SIG-M5 treated with dmso at 0.1 percent for 504 hours (cell line): Measurements from ENCODE around the gene RRBP1.

Experiments
- DNase-seq: peaks from one replicate; lab custom pipeline; 2025; ENCODE audit not compliant: unreplicated experiment; lab: John Stamatoyannopoulos, UW

The RRBP1 gene, protein sequence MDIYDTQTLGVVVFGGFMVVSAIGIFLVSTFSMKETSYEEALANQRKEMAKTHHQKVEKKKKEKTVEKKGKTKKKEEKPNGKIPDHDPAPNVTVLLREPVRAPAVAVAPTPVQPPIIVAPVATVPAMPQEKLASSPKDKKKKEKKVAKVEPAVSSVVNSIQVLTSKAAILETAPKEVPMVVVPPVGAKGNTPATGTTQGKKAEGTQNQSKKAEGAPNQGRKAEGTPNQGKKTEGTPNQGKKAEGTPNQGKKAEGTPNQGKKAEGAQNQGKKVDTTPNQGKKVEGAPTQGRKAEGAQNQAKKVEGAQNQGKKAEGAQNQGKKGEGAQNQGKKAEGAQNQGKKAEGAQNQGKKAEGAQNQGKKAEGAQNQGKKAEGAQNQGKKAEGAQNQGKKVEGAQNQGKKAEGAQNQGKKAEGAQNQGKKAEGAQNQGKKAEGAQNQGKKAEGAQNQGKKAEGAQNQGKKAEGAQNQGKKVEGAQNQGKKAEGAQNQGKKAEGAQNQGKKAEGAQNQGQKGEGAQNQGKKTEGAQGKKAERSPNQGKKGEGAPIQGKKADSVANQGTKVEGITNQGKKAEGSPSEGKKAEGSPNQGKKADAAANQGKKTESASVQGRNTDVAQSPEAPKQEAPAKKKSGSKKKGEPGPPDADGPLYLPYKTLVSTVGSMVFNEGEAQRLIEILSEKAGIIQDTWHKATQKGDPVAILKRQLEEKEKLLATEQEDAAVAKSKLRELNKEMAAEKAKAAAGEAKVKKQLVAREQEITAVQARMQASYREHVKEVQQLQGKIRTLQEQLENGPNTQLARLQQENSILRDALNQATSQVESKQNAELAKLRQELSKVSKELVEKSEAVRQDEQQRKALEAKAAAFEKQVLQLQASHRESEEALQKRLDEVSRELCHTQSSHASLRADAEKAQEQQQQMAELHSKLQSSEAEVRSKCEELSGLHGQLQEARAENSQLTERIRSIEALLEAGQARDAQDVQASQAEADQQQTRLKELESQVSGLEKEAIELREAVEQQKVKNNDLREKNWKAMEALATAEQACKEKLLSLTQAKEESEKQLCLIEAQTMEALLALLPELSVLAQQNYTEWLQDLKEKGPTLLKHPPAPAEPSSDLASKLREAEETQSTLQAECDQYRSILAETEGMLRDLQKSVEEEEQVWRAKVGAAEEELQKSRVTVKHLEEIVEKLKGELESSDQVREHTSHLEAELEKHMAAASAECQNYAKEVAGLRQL (N-terminal part only)

DNA sequence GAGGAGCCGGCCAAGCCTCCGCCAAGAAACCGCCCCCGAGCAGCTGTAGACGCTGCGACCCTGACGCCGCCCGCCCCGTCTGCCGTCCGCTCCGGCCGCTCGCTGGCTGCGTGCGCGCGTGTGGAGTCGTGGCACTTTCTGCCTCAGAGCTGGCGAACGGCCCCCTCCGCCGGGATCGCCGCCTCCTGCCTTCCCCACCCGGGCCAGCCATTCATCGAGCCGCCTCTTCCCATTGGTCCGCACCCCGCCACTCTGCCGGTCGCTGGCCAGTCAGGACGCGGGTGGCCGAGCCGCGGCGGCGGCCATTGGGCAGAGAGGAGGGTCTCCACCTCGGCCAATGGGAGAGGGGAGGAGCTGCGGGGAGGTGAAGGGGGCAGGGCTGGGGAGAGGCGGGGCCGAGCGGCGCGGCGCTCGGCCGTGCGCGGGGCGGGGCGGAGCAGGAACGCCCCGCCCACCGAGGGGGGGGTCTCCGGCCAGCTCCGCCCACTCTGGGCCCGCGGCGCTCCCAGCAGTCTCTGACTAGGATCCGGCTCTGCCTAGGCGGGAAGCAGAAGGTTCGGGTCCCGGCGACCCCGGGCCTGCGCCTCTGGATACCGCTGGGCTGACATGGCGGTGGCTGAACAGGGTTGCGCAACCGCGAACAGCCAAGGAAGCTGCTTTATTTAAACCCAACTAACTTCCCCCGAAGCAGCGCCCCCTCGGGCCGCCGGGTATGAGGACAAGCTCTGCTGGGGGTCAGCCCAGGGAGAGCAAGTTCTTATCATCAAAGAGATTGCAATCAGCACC lies at the start of gene RRBP1:
TSS of gene RRBP1 (minus strand) at position 140 of the 786 bp plus-strand sequence. CDS start 21,735 bp downstream, outside the sequence.
- peak; percentile 97 for DNase-seq

GRCh38 chr20:17731233-17731632 lies 49.2 kb upstream of the RRBP1 start:
- no peak for DNase-seq

DNA sequence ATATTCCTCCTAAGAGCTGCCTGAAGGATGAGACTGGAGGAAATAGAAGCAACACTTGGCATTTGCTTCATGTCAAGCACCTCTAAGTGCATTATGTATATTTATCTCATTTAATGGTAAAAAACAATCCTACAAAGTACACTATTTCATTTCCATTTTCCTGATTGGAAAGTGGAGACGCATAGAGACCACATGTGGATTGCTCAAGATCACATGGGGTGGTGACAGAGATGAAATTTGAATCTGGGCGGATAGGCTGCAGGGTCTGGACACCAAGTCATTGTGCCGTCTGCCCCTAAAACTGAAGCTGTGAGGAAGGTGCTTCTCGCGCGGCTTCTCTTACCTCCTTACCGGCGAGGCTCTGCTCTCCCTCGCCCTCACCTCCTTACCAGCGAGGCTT lies 48.0 kb upstream of the RRBP1 start:
- DNase-seq: no peak

- no peak for DNase-seq
These were observed 46.0 kb upstream of the RRBP1 start for GRCh38 chr20:17728074-17728473.

DNA sequence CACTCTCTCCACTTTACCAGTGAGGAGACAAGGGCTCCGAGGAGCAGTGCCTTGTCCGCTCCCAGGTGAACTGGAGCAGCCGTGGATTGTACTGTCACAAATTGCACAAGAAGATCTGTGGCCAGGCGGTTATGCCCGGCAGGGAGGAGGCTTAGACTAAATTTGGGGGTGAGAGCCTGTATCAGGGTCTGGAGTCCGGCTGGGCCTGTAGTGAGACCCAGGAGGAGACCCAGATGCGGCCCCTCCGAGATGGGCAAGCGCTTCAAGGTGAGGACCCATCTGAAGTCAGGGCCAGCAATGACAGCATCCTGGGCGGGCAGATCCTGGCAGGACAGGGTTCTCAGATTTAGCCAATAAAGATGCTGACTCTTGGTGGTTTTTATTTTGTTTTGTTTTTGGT lies 45.3 kb upstream of the RRBP1 start:
- DNase-seq: no peak

DNA sequence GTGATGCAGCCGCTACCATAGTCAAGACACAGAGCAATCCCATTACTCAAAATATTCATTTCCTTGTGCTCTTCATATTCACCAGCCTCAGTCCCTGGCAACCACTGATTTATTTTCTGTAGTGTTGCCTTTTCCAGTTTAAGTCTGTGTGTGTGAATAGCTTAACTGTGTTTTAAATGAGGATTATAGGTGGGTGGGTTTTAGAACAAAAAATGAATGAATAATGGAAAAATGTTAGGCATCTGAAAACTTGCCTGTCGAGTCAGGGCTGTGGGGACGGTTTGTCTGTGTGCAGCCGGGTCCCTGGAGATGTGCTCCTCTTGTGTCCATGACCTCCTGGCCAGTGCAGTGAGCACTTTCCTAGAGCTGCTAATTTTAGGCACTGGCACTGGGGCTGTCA lies 44.9 kb upstream of the RRBP1 start:
- no peak for DNase-seq

GRCh38 chr20:17725094-17725835 lies 43.2 kb upstream of the RRBP1 start:
- DNase-seq: no peak

DNA sequence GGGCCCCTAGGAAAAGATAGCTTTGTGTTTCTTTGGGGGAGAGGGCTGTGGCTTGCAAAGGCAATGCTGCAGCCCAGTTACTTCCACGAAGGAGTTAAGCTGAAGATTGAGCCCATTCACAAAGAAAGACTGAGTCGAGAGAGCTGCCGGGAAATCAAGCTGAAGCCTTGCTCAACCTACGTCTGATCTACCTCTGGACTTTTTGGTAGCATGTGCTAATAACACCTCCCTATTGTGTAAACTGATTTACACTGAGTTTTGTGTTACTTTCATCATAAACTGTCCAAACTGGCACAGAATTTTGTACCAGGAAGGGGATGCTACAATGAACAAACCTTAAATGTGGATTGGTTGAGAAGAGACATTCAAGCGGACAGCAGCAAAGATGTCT lies 41.3 kb upstream of the RRBP1 start:
- no peak for DNase-seq

- no peak for DNase-seq
These were observed 40.7 kb upstream of the RRBP1 start for GRCh38 chr20:17722493-17723300.

- DNase-seq: peak; percentile 34
These were observed 39.9 kb upstream of the RRBP1 start for GRCh38 chr20:17721802-17722486.

DNA sequence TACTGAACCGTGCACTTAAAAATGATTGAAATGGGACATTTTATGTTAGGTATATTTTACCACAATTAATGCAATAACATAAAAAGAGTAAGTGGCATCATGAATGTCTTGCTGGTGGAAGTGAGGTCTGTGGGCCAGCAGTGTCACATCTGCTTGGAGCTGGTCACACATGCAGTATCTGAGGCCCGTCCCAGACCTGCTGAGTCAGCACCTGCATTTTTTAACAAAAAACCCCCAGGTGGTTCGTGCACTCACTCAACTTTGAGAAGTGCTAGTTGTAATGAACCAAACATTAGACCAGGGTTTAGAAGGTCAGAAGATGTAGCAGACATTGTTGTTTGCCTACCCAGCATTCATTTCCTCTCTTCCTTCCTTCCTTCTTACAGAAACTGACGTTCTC lies 38.7 kb upstream of the RRBP1 start:
- DNase-seq: no peak

- DNase-seq: no peak
These were observed 34.3 kb upstream of the RRBP1 start for GRCh38 chr20:17716331-17716730.

GRCh38 chr20:17715075-17715474 lies 33.0 kb upstream of the RRBP1 start:
- no peak for DNase-seq

- no peak for DNase-seq
These were observed 32.6 kb upstream of the RRBP1 start for GRCh38 chr20:17714597-17714996.

DNA sequence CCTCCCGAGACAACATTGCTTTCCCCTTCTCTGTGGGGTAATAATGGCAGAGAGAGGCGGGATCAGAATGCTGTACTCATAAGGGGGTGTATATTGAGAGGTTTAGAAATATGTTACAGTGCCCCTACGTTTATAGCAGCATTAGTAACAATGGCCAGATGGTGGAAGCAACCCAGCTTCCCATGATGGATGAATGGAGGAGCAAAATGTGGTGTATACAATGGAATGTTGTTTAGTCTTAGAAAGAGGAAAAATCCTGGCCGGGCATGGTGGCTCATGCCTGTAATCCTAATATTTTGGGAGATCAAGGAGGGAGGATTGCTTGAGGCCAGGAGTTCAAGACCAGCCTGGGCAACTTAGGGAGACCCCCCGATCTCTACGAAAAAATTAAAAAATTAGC lies 30.7 kb upstream of the RRBP1 start:
- DNase-seq: no peak

- DNase-seq: no peak
These were observed 30.2 kb upstream of the RRBP1 start for GRCh38 chr20:17712201-17712600.

- DNase-seq: no peak
These were observed 29.2 kb upstream of the RRBP1 start for GRCh38 chr20:17711267-17711627.

DNA sequence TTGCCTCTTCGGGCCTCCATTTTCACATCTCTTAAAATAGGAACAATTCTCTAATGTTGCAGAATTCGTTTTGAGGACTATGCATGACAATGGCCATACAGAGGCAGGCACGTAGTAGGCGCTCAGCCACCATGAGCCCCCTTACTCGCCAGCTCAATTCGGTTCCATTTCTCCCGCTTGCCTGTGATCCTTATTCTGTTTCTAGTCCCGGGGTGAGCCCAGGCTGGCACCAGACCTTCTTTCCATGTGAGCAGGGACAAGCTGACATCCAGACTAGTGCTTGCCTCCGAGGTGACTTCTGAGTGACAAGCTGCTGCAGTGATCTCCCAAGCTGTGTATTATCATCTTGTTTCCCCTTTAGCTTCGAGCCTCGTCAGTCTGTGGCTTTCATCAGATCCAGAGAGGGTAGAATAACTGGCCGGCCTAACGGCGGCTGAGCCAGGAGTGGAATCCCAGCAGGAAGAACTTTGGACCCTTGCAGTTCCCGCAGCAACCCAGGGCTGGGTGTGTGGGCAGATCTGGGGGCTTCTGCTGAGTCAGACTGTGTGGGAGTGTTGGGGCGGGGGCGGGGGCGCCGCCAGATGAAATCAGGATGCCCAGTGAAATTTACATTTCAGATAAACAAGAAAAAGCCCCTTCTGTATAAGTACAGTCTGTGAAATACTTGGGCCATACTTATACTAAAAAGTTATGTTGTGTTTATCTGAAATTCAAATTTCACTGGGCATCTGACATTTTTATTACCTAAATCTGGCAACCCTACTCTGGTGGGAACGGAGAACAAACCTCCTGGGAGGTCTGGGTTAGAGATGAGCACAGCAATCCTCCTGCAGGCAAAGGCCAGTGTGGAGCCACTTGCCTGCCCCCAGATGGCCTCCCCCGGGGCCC lies 28.6 kb upstream of the RRBP1 start:
- DNase-seq: no peak
